Right ventricle myocardium inferior (tissue), 1 donor: Measurements from ENCODE around the gene RGCC. TPM values are rescaled to one million over a fixed set of nuclear protein-coding genes. Genes with fewer than 3 reads are reported as not detected.

Experiments used
- ATAC-seq: fragments of 200-7000 bp; cut with Tn5 transposase; one replicate; pipeline ENCODE4 v1.9.1; 2020; ENCODE audit warnings: mild to moderate bottlenecking, moderate library complexity
- DNase-seq: peaks from one replicate; pipeline ENCODE4 v3.0.0; 2021; ENCODE audit errors: missing footprints
- intact Hi-C: fragments of 100-400 bp; cut with DNase I; formaldehyde crosslinking; loops from one replicate; pipeline ENCODE4 v1.11.0; 2022
- total RNA-seq: library from RNA; stranded (reverse); fragmentation: NEBNext Ultra II Directional; extraction: Animal tissue kit (Norgen Biotek cat#: 25700); gene quantifications from one replicate; pipeline ENCODE4 v1.2.1, GENCODE V29; 2021
- donor health status: DM: no; HTN: yes; CAD: no; lungs with severe emphysema.

Gene RGCC
- total RNA-seq, 1 donor from 2014 or later, result 41.4 TPM

DNA sequence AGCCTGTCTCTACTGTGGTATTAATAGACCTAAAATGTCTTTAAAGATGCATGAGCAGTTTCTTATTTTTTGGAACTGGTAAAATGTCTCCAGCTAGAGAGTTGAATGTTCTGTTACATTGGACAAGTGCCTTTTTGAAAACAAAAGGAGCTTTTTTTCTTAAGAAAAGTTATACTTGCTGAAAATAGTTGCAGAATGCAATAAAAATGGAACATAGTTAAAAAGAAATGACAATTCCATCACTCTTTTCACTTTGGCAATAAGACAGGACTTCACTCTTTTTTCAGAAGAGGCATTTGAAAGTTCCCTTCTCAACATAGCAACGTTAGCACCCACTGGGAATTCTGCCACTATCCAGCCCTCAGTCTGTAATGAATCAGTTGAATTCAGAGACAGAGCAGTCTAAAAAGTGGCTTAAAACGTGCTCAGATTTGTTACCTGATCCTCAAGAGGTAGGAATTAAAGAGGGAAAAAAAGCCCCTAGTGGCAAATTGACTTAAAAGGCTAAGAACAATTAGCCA lies 10.1 kb downstream of the RGCC start:
- ATAC-seq (no peak), DNase-seq (no peak)
- intact Hi-C loops, result no loop called here

DNA sequence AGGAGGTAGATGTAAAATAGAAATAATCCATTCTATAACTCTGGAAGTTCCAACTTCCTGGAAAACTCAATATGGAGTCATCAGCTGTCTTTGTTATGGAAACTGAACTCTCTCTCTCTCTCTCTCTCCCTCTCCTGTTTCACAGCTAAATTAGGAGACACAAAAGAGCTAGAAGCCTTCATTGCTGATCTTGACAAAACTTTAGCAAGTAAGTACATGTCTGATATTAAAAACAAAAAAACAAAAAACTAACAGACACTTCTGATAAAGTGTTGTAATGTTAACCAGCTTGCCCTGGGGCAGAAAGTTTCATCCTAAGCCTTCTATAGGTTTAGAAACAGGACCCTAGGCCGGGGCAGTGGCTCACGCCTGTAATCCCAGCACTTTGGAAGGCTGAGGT lies 11.3 kb downstream of the RGCC start:
- intact Hi-C loops, result no loop called here
- DNase-seq (no peak), ATAC-seq (no peak)

DNA sequence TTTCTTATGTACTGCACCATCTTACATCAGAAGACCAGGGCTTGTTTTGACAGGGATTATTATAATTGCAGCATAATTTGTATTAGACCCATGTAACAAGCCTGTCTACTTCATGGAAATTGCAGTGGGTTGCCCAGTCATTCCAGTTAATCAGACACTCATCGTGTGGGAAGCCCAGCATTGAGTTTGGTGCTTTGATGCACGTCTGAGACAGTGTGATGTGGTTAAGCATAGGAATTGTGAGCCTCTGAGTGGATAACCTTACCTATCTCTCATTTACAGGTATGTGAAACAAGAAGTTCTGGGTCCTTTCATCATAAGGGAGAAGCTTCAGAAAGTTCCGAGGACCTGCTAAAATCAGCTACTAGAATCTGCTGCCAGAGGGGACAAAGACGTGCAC lies 12.8 kb downstream of the RGCC start:
- DNase-seq, result no peak
- intact Hi-C loops, result no loop called here
- ATAC-seq, result no peak

DNA sequence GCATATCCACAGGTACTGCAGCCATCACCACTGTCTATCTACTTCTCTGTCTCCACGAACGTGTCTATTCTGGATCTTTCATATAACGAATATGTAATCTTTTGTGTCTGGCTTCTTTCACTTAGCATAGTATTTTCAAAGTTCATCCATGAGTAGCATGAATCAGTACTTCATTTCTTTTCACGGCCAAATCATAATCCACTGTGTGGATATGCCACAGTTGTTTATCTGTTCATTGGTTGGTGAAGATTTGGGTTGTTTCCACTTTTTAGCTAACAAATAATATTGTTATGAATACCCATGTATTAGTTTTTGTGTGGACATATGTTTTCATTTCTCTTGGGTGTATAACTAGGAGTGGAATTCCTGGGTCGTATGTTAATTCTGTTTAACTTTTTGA lies 14.4 kb downstream of the RGCC start:
- DNase-seq, result no peak
- no peak for ATAC-seq
- intact Hi-C loops, result no loop called here

DNA sequence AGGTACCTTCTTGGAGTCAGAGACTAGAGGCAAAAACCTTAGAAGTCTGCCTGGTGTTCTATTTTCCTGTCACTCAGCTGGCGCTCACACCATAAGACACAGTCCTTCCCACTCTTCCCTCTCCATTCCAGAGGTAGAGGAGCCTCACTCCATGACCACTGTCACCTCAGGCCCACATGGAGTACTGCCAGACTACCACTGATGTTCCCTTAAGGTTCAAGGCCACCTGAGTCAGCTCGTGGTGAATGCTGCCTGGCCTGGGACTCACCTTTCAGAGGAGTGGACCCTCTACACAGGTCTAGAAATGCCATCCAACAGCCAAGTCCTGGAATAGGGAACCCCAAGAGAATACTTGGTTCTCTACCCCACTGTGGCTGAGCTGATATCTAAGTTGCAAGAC lies 29.9 kb downstream of the RGCC start:
- no peak for ATAC-seq
- DNase-seq, result no peak
- intact Hi-C loops, result no loop called here

DNA sequence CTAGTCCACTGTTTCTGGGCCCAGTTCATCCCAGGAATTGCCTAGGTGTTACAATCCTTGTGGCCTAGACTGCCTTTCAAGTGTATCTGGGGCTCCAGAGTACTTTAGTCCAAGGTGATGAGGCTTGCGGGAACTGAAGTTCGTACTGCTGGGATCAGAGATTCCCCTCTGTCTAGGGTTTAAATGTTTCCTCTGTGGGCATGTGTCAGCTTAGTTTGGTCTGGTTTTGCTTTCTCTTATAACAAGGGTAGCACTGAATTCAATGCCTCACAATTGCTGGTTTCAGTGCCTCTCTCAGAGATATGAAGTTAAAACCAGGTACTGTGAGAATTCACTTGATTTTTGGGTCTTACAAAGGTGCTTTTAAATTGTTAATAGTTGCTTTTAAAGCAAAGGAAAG lies 30.8 kb downstream of the RGCC start:
- ATAC-seq, result no peak
- intact Hi-C loops, result no loop called here
- no peak for DNase-seq

DNA sequence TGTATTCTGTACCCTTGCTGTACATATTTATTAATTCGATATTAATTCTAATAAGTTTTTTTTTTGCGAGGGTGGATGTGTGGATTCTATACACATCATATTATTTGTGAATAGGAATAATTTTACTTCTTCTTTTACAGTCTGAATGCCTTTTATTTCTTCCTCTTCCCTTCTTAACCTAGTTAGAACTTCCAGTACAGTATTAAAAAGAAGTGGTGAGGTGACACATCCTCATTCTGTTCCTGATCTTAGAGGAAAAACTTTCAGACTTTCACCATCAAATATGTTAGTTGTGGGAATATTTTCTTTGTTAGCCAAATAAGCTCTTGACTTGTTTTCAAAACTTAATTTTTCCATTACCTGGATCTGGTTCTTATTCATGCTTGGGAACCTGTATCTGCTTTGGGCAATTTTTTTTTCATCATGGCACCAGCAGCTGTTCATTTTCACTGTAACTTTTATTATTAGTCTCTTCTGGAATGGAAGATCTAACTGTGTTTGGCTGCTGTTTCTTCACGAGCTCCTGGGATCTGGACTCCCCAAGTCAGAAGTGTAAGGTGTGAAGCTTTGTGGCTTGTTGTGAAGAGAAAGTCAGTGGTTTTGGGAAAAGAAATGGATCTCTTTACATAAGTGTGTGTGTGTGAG lies 33.1 kb downstream of the RGCC start:
- intact Hi-C loops, result loop anchor here (5.0 kb wide), 2 partner anchors 122 to 162 kb away; no protein-coding TSS in a partner anchor
- DNase-seq (no peak), ATAC-seq (no peak)

DNA sequence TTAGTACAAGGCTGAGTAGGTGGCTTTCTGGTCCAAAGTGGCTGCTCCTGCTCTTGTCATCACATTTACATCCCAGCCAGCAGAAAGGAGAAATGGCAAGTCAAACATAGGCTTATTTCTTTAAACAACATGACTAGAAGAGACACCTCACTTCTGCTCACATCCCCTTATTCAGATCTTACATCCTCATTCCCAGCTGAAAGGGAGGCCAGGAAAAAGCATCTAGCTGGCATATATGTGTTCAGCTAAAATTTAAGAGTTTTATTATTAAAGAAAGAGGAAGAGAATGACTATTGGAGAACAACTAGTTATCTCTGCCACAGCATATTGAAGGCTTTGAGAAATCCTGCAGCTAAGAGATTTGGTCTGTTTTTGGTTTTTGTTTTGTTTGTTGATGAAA lies 34.1 kb downstream of the RGCC start:
- no peak for ATAC-seq

DNA sequence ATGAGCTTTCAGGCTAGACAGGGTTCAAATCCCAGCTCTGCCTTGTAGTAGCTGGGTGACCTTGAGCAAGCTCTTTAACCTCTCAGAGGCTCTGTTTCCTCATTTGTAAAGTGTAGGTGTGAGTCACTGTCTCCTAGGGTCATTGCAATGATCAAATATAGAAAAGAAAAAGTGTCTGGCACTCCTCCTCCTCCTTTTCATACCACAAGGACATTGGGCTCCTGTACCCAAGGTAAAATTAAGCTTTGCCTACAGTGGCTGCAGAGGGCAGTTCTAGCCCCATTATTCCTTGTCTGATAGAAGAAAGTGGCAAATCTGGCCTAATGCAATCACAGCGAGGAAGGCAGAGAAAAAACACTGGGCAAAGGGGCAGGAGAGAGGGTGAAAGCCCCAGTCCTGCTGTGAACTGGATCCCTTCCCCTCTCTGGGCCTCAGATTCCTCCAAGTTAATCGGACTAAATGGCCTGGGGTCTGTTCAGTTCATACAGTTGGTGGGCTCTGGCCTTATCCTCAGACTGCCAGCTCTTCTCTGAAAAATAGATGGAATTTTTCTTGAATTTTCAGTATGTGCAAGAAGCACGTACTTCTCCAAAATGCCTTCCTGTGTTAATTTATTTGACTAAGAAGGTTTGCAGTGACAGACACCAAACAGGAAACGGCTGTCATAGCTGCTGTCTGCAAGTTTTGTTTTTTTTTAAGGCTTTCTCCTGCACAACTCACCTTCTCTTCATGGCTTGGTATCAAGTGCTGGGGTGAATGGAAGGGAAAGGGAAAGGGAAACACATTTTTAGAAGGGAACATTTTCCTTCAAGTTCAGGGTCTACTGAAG lies 35.3 kb downstream of the RGCC start:
- intact Hi-C loops, result loop anchor here (5.0 kb wide), 2 partner anchors 120 to 160 kb away; no protein-coding TSS in a partner anchor
- no peak for ATAC-seq
- no peak for DNase-seq

More for the DNA sequence above, 34.1 kb downstream of the RGCC start:
- intact Hi-C loops, result loop anchor here (5.0 kb wide), 2 partner anchors 121 to 161 kb away; no protein-coding TSS in a partner anchor
- DNase-seq, result no peak

DNA sequence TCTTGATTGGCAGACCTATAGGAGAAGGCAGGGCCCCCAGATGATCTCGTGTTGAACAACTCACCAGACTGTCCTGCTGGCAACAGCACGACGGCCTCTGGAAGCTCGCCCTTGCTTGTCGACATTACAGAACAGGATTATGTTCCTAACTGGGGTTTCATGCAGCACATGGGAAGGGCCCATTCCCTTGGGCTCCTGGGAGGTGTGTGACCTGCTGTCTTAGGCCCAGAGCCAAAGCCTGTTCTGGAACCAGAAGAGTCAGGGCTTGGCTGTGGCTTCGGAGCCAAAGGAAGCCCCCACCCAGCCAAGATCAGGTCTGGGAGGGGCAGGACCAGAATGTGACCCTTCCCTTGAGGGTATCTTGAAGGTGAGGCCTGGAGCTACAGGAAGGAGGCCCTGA lies 36.9 kb downstream of the RGCC start:
- ATAC-seq, result peak; percentile 64
- intact Hi-C loops, result loop anchor here (2.0 to 5.0 kb wide), 3 partner anchors 53 to 158 kb away; no protein-coding TSS in a partner anchor
- DNase-seq, result peak; percentile 65

DNA sequence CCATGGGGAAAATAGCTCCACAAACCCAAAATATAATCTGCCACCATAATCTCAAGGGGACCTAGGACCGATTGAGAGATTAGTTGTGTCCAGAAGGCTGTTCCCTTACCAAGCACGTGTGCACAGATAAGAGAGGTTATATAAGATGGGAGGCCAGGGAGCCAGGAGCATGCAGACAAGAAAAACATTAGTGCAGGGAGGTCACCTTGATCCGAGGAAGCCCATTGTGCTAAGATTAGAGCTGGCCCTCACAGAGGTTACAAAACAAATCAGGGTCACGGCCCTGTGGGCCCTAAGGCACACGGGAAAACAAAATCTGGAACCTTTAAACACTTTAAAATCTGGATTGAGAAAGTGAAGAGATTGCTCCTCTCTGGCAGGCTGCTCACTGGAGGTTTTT lies 37.7 kb downstream of the RGCC start:
- peak; percentile 40 for ATAC-seq
- intact Hi-C loops, result loop anchor here (2.0 kb wide), 1 partner anchor 52 kb away; no protein-coding TSS in a partner anchor
- DNase-seq, result no peak

DNA sequence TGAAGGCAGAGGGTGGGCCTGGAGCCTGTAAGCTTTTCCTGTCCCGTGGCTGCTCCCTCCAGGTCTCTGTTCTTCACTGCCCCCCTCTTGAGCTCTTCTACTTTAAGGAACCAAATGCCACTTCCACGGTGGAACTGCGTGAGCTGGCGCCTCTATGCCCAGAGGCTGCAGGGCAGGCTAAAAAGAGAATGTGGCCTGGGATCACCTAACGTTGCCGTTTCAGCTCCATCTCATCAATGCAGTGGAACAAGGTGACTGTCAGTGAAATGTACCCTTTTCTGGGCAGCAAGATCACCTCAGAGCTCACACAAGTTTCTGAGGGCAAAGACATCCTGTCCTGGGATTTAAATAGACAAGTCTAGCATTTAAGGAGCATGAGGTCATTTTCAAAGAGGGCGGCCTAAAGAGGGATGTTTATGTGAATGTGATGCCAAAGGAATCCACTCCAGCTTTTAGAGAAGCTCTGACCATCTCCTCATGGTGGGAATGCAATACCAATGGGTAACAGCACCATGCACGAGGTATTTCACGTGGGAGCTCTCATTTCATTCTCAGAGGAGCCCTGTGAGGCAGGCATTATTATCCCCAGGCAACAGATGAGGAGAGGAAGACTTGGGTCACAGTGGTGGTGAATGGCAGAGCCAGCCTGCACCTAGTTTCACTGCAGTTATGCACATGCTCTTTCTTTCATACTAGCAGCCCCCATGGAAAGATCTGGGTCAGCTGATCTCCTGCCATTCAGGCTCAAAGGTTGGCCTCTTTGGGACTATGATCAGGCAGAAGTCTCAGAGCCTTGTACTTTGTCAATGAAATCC lies 39.3 kb downstream of the RGCC start:
- intact Hi-C loops, result no loop called here

DNA sequence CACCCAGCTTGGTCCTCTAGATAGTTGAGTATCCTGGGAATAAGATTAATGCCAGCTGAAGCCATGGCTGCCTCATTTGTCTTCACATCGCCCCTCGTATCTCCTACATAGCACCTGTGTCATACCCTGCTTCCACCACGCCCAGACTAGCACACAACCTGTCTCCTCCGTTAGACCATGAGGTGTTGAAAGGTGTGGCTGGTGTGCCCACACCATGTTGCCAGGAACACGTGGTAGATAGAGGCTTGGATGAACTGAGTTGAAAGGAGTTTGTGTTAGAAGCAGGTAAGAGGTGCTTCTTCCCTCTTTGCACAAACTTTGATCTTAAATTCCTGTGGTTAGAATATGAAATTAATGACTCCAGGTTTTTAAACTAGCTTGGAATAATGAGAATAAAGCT lies 40.1 kb downstream of the RGCC start:
- no peak for DNase-seq
- intact Hi-C loops, result no loop called here
- no peak for ATAC-seq

More for the DNA sequence above, 39.3 kb downstream of the RGCC start:
- ATAC-seq (no peak), DNase-seq (no peak)

DNA sequence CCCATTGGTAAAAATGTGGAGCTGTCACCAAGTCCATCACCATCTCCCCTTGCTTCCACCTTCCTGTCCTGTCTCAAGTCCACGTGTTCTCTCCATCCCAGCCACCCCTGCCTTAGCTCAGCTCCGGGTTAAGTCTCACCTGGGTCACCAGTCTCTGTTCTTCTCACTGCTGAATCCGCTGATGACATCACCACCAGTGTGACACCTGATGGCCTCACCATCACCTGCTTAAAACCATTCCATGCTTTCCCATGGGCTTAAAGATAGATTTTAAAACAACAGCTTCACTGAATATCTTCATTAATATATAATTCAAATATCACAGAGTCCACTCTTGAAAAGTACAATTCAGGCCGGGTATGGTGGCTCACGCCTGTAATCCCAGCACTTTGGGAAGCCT lies 42.1 kb downstream of the RGCC start:
- DNase-seq (no peak), ATAC-seq (no peak)
- intact Hi-C loops, result no loop called here

DNA sequence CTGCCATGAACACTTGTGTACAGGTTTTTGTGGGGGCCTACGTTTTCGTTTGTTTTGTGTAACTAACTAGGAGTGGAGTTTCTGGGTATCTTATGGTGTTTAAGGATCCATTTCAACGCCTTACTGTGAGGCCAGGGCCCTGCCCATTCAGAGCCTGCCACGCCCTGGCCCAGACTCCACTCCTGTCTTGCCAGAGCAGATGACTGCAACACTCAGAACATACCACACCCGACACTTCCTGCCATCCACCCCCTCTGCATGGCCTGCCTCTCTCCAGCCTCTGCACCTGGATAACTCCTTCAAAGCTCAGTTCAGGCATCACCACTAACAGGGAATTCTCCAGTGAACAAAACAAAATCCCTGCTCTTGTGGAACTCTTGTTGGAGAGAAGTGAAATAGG lies 43.2 kb downstream of the RGCC start:
- ATAC-seq (no peak), DNase-seq (no peak)

DNA sequence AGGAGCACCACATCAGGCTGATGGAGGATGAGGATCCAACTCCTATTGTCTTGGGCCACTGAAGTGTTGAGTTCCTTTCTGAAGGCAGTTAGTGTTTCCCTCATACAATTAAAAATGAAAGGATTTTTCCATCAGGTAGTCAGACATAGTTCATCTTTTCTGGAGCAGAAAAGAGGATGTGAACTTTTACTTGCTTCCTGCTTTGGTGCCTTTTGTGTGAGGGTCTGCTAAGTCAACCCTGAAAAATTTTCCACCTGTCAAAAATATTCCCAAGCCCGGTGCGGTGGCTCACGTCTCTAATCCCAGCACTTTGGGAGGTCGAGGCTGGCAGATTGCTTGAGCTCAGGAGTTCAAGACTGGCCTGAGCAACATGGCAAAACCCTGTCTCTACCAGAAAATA lies 43.9 kb downstream of the RGCC start:
- ATAC-seq (no peak), DNase-seq (no peak)
- intact Hi-C loops, result no loop called here

More for the DNA sequence above, 43.2 kb downstream of the RGCC start:
- intact Hi-C loops, result no loop called here

DNA sequence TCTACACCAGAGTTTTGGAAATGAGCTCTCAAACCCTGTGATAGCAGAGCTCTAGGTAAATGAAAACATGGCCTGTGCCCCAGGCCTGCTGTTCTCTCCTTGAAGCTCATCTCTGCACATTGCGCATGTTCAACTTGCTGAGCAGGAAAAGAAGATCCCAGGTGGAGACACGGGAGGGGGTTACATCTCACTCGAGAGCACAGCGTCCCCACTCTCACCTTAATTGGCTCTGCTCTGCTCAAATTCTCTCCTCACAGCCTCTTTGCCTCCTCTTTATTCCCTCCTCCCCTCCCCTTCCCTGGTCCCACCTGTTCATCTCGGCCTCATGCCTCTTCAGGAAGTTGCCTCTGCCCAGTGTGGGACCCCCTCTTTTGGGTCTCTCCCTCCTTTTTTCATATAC lies 44.7 kb downstream of the RGCC start:
- ATAC-seq, result no peak
- DNase-seq, result no peak
- intact Hi-C loops, result no loop called here

DNA sequence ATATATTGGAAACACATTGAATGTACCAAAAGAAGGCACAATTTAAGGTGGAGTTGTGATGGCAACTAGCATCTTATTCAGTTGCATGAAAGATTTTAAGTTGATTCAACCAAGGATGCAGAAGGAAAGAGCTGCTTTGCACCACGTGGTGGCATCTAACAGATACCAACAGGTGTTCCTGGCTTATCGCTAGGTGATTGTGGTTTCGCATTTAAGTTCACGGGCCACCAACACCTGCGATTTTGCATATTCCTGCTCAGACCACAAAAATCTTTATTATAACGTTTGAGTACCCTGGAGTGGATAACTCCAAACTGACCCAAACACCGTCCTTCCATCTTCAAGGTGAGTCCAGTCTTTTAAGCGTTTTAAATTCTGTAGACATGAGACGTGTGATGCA lies 45.3 kb downstream of the RGCC start:
- DNase-seq (no peak), ATAC-seq (no peak)
- intact Hi-C loops, result no loop called here

DNA sequence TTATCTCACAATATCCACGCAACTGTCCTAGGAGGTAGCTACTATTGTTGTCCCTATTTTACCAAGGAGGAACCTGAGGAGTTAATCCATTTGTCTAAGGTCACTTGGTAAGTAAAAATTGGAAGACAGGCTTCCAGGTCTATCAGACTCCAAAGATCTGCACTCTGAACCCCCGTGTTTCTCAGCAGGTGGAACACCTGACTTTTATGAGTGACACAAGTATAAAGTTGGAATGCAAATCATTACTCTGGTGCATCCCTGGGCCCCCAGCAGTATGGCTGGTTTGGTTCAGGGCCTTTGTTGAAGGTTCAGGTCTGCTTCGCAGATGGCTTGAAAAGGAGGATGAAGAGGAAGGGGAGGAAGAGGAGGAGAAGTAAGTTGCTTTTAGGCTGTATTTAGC lies 46.0 kb downstream of the RGCC start:
- intact Hi-C loops, result no loop called here
- DNase-seq (no peak), ATAC-seq (no peak)
